Measurements from ENCODE around the gene TFPI2.
"Not testable (repeated sequence)": the region's sequence is repeated elsewhere in the genome, so short reads cannot be mapped to it uniquely, and the experiment has no call there.

The TFPI2 gene

GRCh38 chr7:93920496-93921182, 30.1 kb upstream of the TFPI2 start:
- no peak overlapping the region; the same call in 1 of the 2 replicates for H3K4me3 ChIP-seq (ENCODE audit: control insufficient read depth, low read depth, low read length)
- TF ChIP-seq CTCF (IDR thresholded peaks at IDR 0.05; ENCODE audit: control insufficient read depth, insufficient read depth, low read depth, low read length, missing control alignments), result no peak
- no peak for DNase-seq (ENCODE audit: low read depth)

- H3K4me3 ChIP-seq (ENCODE audit: control insufficient read depth, low read depth, low read length); DNase-seq (ENCODE audit: low read depth): not testable (repeated sequence)
Measured at GRCh38 chr7:93916315-93916714, 25.8 kb upstream of the TFPI2 start.

GRCh38 chr7:93915888-93916287, 25.3 kb upstream of the TFPI2 start:
- not testable (repeated sequence) for H3K4me3 ChIP-seq (ENCODE audit: control insufficient read depth, low read depth, low read length); DNase-seq (ENCODE audit: low read depth)

GRCh38 chr7:93915206-93915842, 24.8 kb upstream of the TFPI2 start:
- not testable (repeated sequence) for H3K4me3 ChIP-seq (ENCODE audit: control insufficient read depth, low read depth, low read length); DNase-seq (ENCODE audit: low read depth)

- no peak overlapping the region for H3K4me3 ChIP-seq (ENCODE audit: control insufficient read depth, low read depth, low read length)
- no peak for DNase-seq (ENCODE audit: low read depth)
- no peak for TF ChIP-seq CTCF (IDR thresholded peaks at IDR 0.05; ENCODE audit: control insufficient read depth, insufficient read depth, low read depth, low read length, missing control alignments)
Measured at GRCh38 chr7:93914581-93915066, 24.1 kb upstream of the TFPI2 start.

GRCh38 chr7:93913197-93913596, 22.6 kb upstream of the TFPI2 start:
- TF ChIP-seq CTCF (IDR thresholded peaks at IDR 0.05; ENCODE audit: control insufficient read depth, insufficient read depth, low read depth, low read length, missing control alignments), result no peak
- no peak overlapping the region for H3K4me3 ChIP-seq (ENCODE audit: control insufficient read depth, low read depth, low read length)
- no peak for DNase-seq (ENCODE audit: low read depth)

- DNase-seq (ENCODE audit: low read depth); H3K4me3 ChIP-seq (ENCODE audit: control insufficient read depth, low read depth, low read length): not testable (repeated sequence)
Measured at GRCh38 chr7:93911661-93912060, 21.1 kb upstream of the TFPI2 start.

- not testable (repeated sequence) for H3K4me3 ChIP-seq (ENCODE audit: control insufficient read depth, low read depth, low read length); DNase-seq (ENCODE audit: low read depth)
Measured at GRCh38 chr7:93911242-93911641, 20.7 kb upstream of the TFPI2 start.

GRCh38 chr7:93910076-93910994, 19.8 kb upstream of the TFPI2 start:
- no peak overlapping the region for H3K4me3 ChIP-seq (ENCODE audit: control insufficient read depth, low read depth, low read length)
- no peak for DNase-seq (ENCODE audit: low read depth)
- TF ChIP-seq CTCF (IDR thresholded peaks at IDR 0.05; ENCODE audit: control insufficient read depth, insufficient read depth, low read depth, low read length, missing control alignments), result no peak

All from AG09309 (cell line).